SU-DHL-6 (cell line): Measurements from ENCODE around the gene UBTF.
A peak's percentile ranks its signal among the peaks of the same experiment; 100 is the strongest.

Experiments used
- H2AFZ ChIP-seq: fragments of 200-600 bp; sonication (generic); 2 replicates; pipeline ENCODE4 v1.6.1; 2014; ENCODE audit warnings: low read depth, mild to moderate bottlenecking, moderate library complexity, mixed read lengths, antibody characterized with exemption, low read length; ENCODE audit not compliant: severe bottlenecking
- H3F3A ChIP-seq: fragments of 200-600 bp; shearing (Covaris generic); 2 replicates; pipeline ENCODE4 v1.6.0; 2016; ENCODE audit warnings: antibody characterized with exemption, mild to moderate bottlenecking; ENCODE audit not compliant: insufficient read depth
- H3K27ac ChIP-seq: fragments of 200-600 bp; sonication (generic); 2 replicates; pipeline ENCODE4 v1.5.1; 2016; ENCODE audit warnings: low read depth, mild to moderate bottlenecking, low read length, moderate library complexity, mixed read lengths
- H3K27me3 ChIP-seq: fragments of 200-600 bp; sonication (generic), shearing (Covaris generic); 2 replicates; pipeline ENCODE4 v1.6.0; 2014; ENCODE audit warnings: mild to moderate bottlenecking, low read length
- H3K36me3 ChIP-seq: fragments of 200-600 bp; sonication (generic); 2 replicates; pipeline ENCODE4 v1.6.1; 2014; ENCODE audit warnings: mild to moderate bottlenecking, low read length, mixed read lengths
- H3K4me2 ChIP-seq: fragments of 300-600, 200-600 bp; shearing (Covaris generic), sonication (generic); 2 replicates; pipeline ENCODE4 v1.6.0; 2014; ENCODE audit warnings: low read length, low read depth, mild to moderate bottlenecking; ENCODE audit not compliant: poor library complexity, severe bottlenecking
- H3K4me3 ChIP-seq: fragments of 200-600 bp; sonication (generic); 2 replicates; pipeline ENCODE4 v1.5.1; 2014; ENCODE audit warnings: antibody characterized with exemption, low read length, mild to moderate bottlenecking, mixed read lengths; ENCODE audit not compliant: insufficient read depth, poor library complexity, severe bottlenecking
- H3K79me2 ChIP-seq: fragments of 200-600 bp; sonication (generic); 2 replicates; pipeline ENCODE4 v1.6.1; 2014; ENCODE audit warnings: mild to moderate bottlenecking, low read length, moderate library complexity; ENCODE audit not compliant: insufficient read depth
- H3K9ac ChIP-seq: fragments of 200-600 bp; sonication (generic); 2 replicates; pipeline ENCODE4 v1.7.0; 2014; ENCODE audit warnings: mild to moderate bottlenecking, low read length
- H3K9me2 ChIP-seq: fragments of 200-600 bp; sonication (generic); replicated peaks from 2 replicates; pipeline ENCODE4 v1.6.1; 2014; ENCODE audit warnings: low read length; ENCODE audit not compliant: insufficient read depth
- H3K9me3 ChIP-seq: fragments of 200-600 bp; sonication (generic); 2 replicates; pipeline ENCODE4 v1.6.1; 2014; ENCODE audit warnings: low read length, mixed read lengths; ENCODE audit not compliant: insufficient read depth
- H4K20me1 ChIP-seq: fragments of 200-600 bp; sonication (generic); 2 replicates; pipeline ENCODE4 v1.6.1; 2014; ENCODE audit warnings: low read depth, mild to moderate bottlenecking, antibody characterized with exemption, low read length, moderate library complexity, mixed read lengths
- CTCF ChIP-seq: fragments of 200-600 bp; sonication (generic); IDR thresholded peaks from one replicate; pipeline ENCODE4 v1.5.1; 2017; ENCODE audit warnings: antibody characterized with exemption, mild to moderate bottlenecking, low read length, moderate library complexity; ENCODE audit not compliant: insufficient read depth, poor library complexity, severe bottlenecking
- EZH2phosphoT487 ChIP-seq: fragments of 200-600 bp; sonication (generic), shearing (Covaris generic); conservative IDR thresholded peaks from 2 replicates; pipeline ENCODE4 v1.6.1; 2018; ENCODE audit warnings: mild to moderate bottlenecking, antibody characterized with exemption, low read length, moderate library complexity, mixed read lengths

The UBTF gene

GRCh38 chr17:44223541-44224071, 4.1 kb upstream of the UBTF start:
- Histone ChIP-seq H3K4me2 (no peak overlapping the region), H3K27ac (no peak overlapping the region), H2AFZ (no peak overlapping the region), H3K79me2 (peaks cover 5% of the 10 kb centered on the region), H3K9me2 (no peaks in the 10 kb centered on the region), H3K36me3 (no peaks in the 10 kb centered on the region), H3F3A (peaks cover 7% of the 10 kb centered on the region; the same call in 1 of the 2 replicates), H3K9ac (no peak overlapping the region), H3K9me3 (no peaks in the 10 kb centered on the region), H3K27me3 (no peaks in the 10 kb centered on the region), H4K20me1 (no peaks in the 10 kb centered on the region), H3K4me3 (no peak overlapping the region)
- TF ChIP-seq EZH2phosphoT487 (no peak), CTCF (no peak)

- Histone ChIP-seq H3K9ac (peak overlapping the region; percentile 93; the same call in 1 of the 2 replicates), H3K27ac (no peak overlapping the region), H3K36me3 (no peaks in the 10 kb centered on the region), H3K9me2 (no peaks in the 10 kb centered on the region), H3K27me3 (no peaks in the 10 kb centered on the region), H3F3A (peaks cover 10% of the 10 kb centered on the region), H2AFZ (no peak overlapping the region), H4K20me1 (no peaks in the 10 kb centered on the region), H3K4me2 (peak overlapping the region; percentile 83), H3K9me3 (no peaks in the 10 kb centered on the region), H3K79me2 (peaks cover 16% of the 10 kb centered on the region), H3K4me3 (no peak overlapping the region)
- TF ChIP-seq EZH2phosphoT487 (no peak), CTCF (no peak)
Observed at GRCh38 chr17:44222112-44222869, 2.8 kb upstream of the UBTF start.

GRCh38 chr17:44221862-44222111, 2.3 kb upstream of the UBTF start:
- peaks cover 15% of the 10 kb centered on the region for H3F3A ChIP-seq

More at GRCh38 chr17:44221862-44222111, 2.3 kb upstream of the UBTF start:
- peaks cover 21% of the 10 kb centered on the region for H3K79me2 ChIP-seq
- H3K9me3 ChIP-seq: no peaks in the 10 kb centered on the region
- H3K4me3 ChIP-seq: peak overlapping the region; percentile 66
- no peaks in the 10 kb centered on the region for H3K27me3 ChIP-seq
- H3K27ac ChIP-seq: no peak overlapping the region
- peak overlapping the region; percentile 83 for H3K4me2 ChIP-seq
- no peaks in the 10 kb centered on the region for H4K20me1 ChIP-seq
- no peak for TF ChIP-seq CTCF
- TF ChIP-seq EZH2phosphoT487: no peak
- H3K9me2 ChIP-seq: no peaks in the 10 kb centered on the region
- peak overlapping the region; percentile 93 for H3K9ac ChIP-seq
- no peaks in the 10 kb centered on the region for H3K36me3 ChIP-seq
- peak overlapping the region; percentile 23 for H2AFZ ChIP-seq
